ENCODE measurements around the gene DLGAP4.

DLGAP4 gene

GRCh38 chr20:36411861-36412454 lies 105.8 kb downstream of the DLGAP4 start:
- no peak for DNase-seq

GRCh38 chr20:36415475-36416002 lies 109.4 kb downstream of the DLGAP4 start:
- no peak for DNase-seq

- DNase-seq: no peak
These were observed 112.6 kb downstream of the DLGAP4 start for GRCh38 chr20:36418711-36419110.

- DNase-seq: no peak
These were observed 115.5 kb downstream of the DLGAP4 start for GRCh38 chr20:36421641-36422040.

GRCh38 chr20:36424314-36424713 lies 118.2 kb downstream of the DLGAP4 start:
- no peak for DNase-seq

GRCh38 chr20:36425166-36425565 lies 119.0 kb downstream of the DLGAP4 start:
- DNase-seq: no peak

- DNase-seq: no peak
These were observed 125.5 kb downstream of the DLGAP4 start for GRCh38 chr20:36431604-36432003.

GRCh38 chr20:36432096-36432495 lies 126.0 kb downstream of the DLGAP4 start:
- no peak for DNase-seq

- no peak for DNase-seq
These were observed 128.2 kb downstream of the DLGAP4 start for GRCh38 chr20:36434383-36434782.

GRCh38 chr20:36435124-36435523 lies 129.0 kb downstream of the DLGAP4 start:
- DNase-seq: no peak

GRCh38 chr20:36435592-36436541 lies 129.7 kb downstream of the DLGAP4 start:
- DNase-seq: peak; percentile 83 to 85

GRCh38 chr20:36439040-36439730 lies 133.0 kb downstream of the DLGAP4 start:
- peak; percentile 70 to 75 for DNase-seq

GRCh38 chr20:36439731-36440072 lies 133.6 kb downstream of the DLGAP4 start:
- DNase-seq: no peak

GRCh38 chr20:36440370-36441026 lies 134.4 kb downstream of the DLGAP4 start:
- no peak for DNase-seq

GRCh38 chr20:36441027-36441414 lies 134.9 kb downstream of the DLGAP4 start:
- no peak for DNase-seq

GRCh38 chr20:36441416-36441815 lies 135.3 kb downstream of the DLGAP4 start:
- DNase-seq: no peak

GRCh38 chr20:36445847-36446246 lies 139.7 kb downstream of the DLGAP4 start:
- no peak for DNase-seq

GRCh38 chr20:36446557-36446956 lies 140.4 kb downstream of the DLGAP4 start:
- no peak for DNase-seq

GRCh38 chr20:36447101-36447500 lies 141.0 kb downstream of the DLGAP4 start:
- no peak for DNase-seq

- no peak for DNase-seq
These were observed 143.5 kb downstream of the DLGAP4 start for GRCh38 chr20:36449663-36450062.

- no peak for DNase-seq
These were observed 148.2 kb downstream of the DLGAP4 start for GRCh38 chr20:36454332-36454697.

- DNase-seq: no peak
These were observed 148.7 kb downstream of the DLGAP4 start for GRCh38 chr20:36454698-36455427.
